ENCODE results near the gene RPH3AL. TPM values are rescaled to one million over a fixed set of nuclear protein-coding genes. Genes with fewer than 3 reads are reported as not detected.

Gene RPH3AL
- total RNA-seq, 4 donors from 2014 or later: 31.4 to 92.4 (median 48.6) TPM

DNA sequence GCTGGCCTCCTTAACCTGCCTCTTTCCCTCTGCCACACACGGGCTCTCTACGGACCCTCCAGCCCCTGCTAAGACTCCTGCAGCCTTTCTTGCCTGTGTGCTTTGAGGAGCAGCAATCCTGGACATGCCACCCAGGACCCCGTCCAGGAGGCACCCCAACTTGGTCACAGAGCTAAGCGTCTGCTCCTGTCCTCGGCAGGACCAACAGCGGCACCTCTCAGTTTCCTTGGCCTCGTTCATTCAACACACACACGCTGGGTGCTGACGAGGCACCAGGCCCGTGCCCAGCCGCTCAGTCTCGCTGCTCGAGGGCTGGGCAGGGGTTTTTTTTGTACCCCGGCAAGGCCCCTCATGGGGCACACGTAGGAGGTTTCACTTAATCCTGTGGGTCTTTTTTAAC lies 15.2 kb downstream of the RPH3AL start:
- peak in 1 of 3 donors; percentile 38 for DNase-seq
- Histone ChIP-seq H3K27me3 (no peaks in the 10 kb centered on the region), H3K36me3 (no peaks in the 10 kb centered on the region), H3K9me3 (no peaks in the 10 kb centered on the region), H3K4me1 (peaks cover 0 to 24% (median 0%) of the 10 kb centered on the region in 4 donors), H3K4me3 (no peak overlapping the region), H3K27ac (no peak overlapping the region)
- TF ChIP-seq, protein P1, sequence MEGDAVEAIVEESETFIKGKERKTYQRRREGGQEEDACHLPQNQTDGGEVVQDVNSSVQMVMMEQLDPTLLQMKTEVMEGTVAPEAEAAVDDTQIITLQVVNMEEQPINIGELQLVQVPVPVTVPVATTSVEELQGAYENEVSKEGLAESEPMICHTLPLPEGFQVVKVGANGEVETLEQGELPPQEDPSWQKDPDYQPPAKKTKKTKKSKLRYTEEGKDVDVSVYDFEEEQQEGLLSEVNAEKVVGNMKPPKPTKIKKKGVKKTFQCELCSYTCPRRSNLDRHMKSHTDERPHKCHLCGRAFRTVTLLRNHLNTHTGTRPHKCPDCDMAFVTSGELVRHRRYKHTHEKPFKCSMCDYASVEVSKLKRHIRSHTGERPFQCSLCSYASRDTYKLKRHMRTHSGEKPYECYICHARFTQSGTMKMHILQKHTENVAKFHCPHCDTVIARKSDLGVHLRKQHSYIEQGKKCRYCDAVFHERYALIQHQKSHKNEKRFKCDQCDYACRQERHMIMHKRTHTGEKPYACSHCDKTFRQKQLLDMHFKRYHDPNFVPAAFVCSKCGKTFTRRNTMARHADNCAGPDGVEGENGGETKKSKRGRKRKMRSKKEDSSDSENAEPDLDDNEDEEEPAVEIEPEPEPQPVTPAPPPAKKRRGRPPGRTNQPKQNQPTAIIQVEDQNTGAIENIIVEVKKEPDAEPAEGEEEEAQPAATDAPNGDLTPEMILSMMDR (IDR thresholded peaks at IDR 0.05): no peak

DNA sequence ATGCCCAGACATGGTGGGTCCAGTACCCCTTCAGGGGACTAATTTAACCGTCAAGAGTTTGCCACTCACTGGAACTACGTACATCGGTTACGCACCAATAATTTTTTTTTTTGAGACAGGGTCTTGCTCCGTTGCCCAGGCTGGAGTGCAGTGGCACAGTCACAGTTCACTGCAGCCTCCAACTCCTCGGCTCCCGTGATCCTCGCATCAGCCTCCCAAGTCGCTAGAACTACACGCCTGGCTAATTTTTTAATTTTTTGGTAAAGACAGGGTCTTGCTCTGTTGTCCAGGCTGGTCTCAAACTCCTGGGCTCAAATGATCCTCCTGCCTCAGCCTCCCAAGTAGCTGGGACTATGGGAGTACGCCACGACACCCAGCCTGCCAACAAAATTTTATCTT lies 15.6 kb downstream of the RPH3AL start:
- no peak for TF ChIP-seq POLR2A (IDR thresholded peaks at IDR 0.05)
- TF ChIP-seq, protein P1 (IDR thresholded peaks at IDR 0.05): no peak
- Histone ChIP-seq H3K4me1 (peaks cover 0 to 24% (median 0%) of the 10 kb centered on the region in 4 donors), H3K9me3 (no peaks in the 10 kb centered on the region), H3K4me3 (no peak overlapping the region), H3K36me3 (no peaks in the 10 kb centered on the region), H3K27me3 (no peaks in the 10 kb centered on the region), H3K27ac (no peak overlapping the region)
- DNase-seq: no peak

DNA sequence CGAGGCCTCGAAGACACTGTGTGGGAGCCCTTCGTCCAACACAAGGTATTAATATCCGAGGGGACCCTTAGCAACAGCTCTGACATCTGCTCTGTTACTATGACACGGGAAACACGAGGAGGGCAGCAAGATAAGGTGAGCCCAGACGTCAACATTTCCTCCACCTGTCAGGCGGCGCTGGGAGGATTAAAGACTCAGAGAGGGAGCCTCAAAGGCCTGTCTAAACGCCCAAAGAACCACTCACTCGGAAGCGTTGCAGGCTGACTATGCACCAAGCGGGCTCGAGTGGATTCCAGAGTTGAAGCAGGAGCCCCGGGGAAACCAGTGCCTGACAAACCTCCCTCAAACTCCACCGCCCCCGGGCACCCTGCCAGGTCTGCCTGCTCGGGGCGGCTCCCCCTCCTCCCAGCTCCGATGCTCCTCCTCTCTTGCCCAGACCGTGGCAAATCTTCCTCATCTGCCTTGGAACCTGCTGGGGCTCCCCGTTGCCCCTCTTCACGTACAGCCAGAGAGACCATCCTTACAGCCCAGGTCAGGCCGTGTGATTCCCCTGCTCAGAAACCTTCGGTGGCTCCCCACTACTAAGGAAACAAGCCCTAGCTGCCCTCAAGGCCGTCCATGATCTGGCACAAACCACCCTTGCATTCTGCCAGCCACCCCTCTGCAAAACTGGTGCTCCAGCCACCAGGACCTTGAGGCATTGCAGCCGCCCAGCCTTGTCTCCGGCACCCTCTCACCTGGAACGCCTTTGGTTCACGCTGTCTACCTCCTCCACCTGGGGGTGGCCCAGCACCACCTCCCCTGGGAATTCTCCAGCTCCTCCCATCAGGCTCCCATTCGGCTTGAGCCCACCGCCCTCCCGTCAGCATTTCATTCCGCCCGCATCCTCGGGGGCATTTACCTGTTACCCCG lies 16.2 kb downstream of the RPH3AL start:
- Histone ChIP-seq H3K4me1 (peaks cover 0 to 24% (median 0%) of the 10 kb centered on the region in 4 donors), H3K4me3 (no peak overlapping the region), H3K27ac (peak overlapping the region in 1 of 4 donors; percentile 54)

DNA sequence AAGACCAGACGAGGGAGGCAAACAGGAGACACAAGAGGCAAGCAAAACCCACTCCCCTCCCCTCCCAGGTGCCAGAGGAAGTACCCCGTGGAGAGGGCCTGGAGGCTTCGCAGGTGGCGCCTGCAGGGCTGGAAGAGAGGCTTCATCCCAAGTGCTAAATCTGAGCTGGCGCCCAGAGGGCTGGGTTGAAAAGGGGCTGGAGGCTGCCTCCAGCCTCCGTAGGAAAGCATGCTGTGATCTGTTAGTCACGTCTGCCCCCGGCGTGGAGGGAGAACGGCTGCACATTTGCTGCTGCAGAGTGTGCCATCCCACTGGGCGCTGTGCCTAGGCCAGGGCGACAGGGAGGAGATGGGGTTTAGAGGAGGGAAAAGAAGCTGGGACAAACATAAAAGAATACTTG lies 16.9 kb downstream of the RPH3AL start:
- peak overlapping the region in 2 of 4 donors; percentile 81 to 83 for H3K27ac ChIP-seq
- no peak overlapping the region for H3K4me3 ChIP-seq
- no peaks in the 10 kb centered on the region for H3K27me3 ChIP-seq
- H3K36me3 ChIP-seq: no peaks in the 10 kb centered on the region
- H3K9me3 ChIP-seq: no peaks in the 10 kb centered on the region
- H3K4me1 ChIP-seq: peaks cover 0 to 24% (median 0%) of the 10 kb centered on the region in 4 donors
- TF ChIP-seq, protein P1 (IDR thresholded peaks at IDR 0.05): no peak
- TF ChIP-seq POLR2A (IDR thresholded peaks at IDR 0.05): no peak
- peak in 1 of 3 donors; percentile 39 for DNase-seq

More for the DNA sequence above, 16.2 kb downstream of the RPH3AL start:
- Histone ChIP-seq H3K27me3 (no peaks in the 10 kb centered on the region), H3K9me3 (no peaks in the 10 kb centered on the region), H3K36me3 (no peaks in the 10 kb centered on the region)
- TF ChIP-seq POLR2A (IDR thresholded peaks at IDR 0.05): no peak
- TF ChIP-seq, protein P1 (IDR thresholded peaks at IDR 0.05): no peak
- peak in 2 of 3 donors; percentile 72 to 74 for DNase-seq

DNA sequence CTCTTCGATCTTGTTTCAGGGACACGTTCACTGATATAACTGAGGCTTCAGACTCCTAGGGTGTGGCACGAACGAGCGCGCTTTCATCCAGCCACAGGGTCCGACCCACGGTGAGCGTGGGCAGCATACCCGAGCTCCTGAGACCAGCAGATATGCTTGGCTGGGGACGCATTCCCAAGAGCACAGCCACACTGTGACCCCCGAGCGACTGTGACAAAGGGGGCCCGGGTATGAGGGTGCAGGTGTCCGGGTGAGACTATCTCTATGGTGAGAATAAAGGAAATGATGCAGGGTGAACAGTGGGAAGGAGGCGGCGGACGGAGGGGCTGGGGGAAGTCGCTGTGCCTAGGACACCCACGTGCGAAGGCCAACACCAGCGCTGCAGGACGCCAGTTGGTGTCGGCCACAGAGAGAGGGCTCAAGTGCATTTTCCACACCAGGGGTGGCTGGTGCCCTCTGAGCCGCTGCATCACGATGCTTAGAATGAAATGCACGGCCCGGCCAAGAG lies 17.6 kb downstream of the RPH3AL start:
- peak in 1 of 3 donors; percentile 47 for DNase-seq
- Histone ChIP-seq H3K27me3 (no peaks in the 10 kb centered on the region), H3K4me1 (peaks cover 0 to 24% (median 0%) of the 10 kb centered on the region in 4 donors), H3K36me3 (no peaks in the 10 kb centered on the region), H3K9me3 (no peaks in the 10 kb centered on the region), H3K27ac (peak overlapping the region in 2 of 4 donors; percentile 81 to 83), H3K4me3 (no peak overlapping the region)
- no peak for TF ChIP-seq POLR2A (IDR thresholded peaks at IDR 0.05)
- TF ChIP-seq, protein P1 (IDR thresholded peaks at IDR 0.05): no peak

All from Peyer's patch (tissue), 4 donors.